HG03175 (cell line): ENCODE measurements around the gene TROAP.
"Not testable (repeated sequence)": the region's sequence is repeated elsewhere in the genome, so short reads cannot be mapped to it uniquely, and the experiment has no call there.

Experiments used
- ATAC-seq: cut with Tn5 transposase; IDR thresholded peaks from one replicate; pipeline ENCODE4 v1.9.1; 2021; ENCODE audit warnings: mild to moderate bottlenecking, moderate library complexity; ENCODE audit not compliant: unreplicated experiment

Gene TROAP

DNA sequence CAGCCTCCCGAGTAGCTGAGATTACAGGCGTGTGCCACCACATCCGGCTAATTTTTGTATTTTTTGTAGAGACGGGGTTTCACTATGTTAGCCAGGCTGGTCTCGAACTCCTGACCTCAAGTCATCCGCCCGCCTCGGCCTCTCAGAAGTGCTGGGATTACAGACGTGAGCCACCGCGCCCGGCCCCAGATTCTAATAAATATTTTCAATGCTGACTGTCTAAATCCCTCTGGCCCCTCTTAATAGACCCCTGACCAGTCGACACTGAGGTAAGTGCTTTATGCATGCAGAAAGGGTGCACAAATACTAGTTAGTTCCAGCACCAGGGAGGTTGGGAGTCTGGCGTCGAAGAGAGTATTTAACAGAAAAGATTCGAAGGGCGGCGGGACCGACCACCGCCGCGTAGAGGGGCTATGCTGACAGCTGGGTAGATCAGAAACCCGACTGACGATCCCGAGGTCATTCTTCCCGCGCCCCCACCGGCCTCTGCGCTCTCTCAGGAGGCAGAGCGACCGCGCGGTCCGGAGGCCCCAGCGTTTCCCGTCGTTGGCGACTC lies 43.1 kb downstream of the TROAP start:
- peak; percentile 17 for ATAC-seq

- peak; percentile 64 for ATAC-seq
These were observed 43.8 kb downstream of the TROAP start for GRCh38 chr12:49366652-49367380.

DNA sequence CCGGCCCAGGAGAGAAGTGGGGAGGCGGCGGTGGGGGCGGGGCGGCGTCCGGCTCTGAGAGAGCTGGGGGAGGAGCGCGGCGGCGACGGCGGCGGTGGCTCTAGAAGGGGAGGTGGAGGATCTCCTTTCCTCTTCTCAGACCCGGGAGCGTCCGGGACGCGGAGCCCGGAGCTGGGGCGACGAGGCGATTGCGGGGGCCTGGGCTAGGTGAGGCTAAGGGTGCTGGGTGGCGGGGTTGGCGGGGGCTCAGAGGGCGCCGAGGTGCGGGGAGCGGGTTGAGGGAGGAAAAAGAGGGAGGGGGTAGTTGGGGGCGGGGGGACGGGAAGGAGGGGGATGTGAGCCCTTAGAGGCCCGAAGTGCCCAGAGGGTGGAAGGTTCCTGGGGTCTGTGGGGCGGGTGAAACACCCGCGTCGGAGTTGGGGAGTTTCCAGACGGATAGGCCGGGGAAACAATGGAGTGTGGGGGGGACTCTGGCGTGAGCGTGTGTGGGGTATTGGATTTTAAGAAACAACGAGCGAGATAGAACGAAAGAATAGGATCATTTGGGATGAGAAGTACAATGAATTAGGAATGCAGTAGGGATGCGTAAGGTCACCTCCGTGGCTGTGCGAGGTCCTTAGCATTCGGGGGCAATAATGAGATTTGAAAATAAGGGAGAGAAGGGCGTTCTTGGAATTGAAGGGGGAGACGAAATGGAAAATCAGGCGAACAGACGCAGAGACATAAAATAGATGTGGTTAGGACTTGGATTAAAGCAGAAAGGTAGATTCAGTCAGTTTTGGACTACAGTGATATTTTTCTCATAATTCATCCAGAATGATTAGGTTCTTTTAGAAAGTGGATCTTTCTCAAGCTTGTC lies 44.6 kb downstream of the TROAP start, which contains the start of gene SPATS2:
TSS of gene SPATS2 (plus strand) at position 82 of the 859 bp plus-strand sequence. CDS start 93,551 bp downstream, outside the sequence.
- ATAC-seq: no peak

- ATAC-seq: no peak
These were observed 45.2 kb downstream of the TROAP start for GRCh38 chr12:49368240-49368600.

DNA sequence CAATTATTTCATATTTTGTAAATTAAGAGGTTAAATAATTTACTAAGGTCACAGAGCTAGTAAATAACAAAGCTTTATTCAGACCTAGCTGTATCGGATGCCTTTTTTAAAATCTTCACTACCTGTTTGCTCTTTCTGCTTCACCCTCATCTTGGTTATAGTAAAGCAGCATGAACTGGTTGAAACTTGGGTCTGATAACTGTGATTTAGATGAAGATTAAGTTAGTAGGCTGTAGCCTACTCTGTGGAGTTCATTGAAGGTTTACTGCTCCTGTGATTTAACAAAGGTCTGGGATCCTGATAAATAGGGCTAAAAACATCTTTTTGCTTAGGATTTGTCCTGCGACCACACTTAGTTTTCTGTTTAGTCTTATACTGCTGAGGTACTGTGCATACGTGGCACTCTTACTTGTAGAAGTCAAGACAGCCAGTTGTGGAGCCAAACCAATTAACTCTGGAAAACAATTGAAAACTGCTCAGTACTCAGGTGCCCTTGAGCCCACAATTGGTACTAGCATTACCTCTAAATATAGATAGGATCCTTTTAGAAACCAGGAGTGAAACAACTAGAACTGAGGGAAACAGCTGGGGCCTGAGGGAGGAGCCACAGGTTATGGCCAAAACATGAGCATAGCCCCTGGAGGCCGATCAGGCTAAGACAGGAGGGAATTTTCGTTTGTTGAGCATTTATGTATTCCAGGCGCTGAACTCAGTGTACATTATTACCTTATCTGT lies 46.5 kb downstream of the TROAP start:
- peak; percentile 40 for ATAC-seq

GRCh38 chr12:49370539-49370938 lies 47.5 kb downstream of the TROAP start:
- no peak for ATAC-seq

DNA sequence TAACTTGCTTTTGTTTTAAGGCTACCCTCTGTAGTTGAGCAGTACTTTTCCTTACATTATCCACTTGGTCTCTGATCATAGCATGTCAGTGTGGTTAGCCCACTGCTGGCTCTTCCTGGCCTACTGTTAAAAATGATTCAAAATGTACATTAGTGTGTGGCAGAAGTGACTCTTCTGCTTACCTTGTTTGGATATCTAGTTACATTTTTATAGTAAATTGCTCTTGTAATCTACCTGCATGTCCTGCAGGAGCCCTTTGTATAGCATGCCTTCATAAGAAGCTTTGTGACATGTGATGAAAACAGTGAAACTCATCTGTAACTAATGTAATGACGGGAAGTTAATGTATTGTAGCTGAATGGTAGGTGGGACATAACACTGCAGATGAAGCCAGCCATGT lies 52.4 kb downstream of the TROAP start:
- peak; percentile 72 for ATAC-seq

- ATAC-seq: no peak
These were observed 54.3 kb downstream of the TROAP start for GRCh38 chr12:49377386-49377785.

- ATAC-seq: not testable (repeated sequence)
These were observed 57.1 kb downstream of the TROAP start for GRCh38 chr12:49380184-49380583.
